ENCODE data around the gene DNASE1L1.

DNA sequence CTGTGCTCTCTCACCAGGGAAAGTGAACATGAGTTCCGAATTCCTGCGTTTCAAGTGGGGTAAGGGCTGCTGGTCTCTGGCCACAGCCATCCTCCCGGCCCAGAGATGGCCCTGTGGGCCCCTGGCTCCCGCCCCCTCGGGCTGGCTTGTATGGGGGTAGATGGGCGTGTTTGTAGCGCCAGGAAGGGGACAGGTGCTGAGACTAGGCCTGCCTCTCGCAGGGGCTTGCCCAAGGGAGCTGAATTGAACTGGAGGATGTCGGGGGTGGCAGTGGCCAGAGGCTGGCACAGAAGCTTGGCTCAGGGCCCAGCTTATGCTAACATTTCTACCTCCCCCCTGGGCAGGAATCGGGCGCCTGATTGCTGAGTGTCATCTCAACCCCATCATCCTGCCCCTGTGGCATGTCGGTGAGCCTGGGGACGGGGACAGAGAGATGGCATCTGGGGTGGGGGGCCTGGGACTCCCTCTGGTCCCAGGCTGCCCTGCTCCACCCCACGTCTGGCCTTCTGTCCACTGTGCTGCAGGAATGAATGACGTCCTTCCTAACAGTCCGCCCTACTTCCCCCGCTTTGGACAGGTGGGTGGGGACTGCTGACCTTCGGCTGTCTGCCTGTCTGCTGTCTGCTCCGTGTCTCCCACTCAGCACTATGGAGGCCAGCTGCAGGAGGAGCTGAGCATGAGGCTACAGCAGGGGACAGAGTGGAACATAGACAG, 10.8 kb upstream of the DNASE1L1 start:
- TF ChIP-seq, protein P1, sequence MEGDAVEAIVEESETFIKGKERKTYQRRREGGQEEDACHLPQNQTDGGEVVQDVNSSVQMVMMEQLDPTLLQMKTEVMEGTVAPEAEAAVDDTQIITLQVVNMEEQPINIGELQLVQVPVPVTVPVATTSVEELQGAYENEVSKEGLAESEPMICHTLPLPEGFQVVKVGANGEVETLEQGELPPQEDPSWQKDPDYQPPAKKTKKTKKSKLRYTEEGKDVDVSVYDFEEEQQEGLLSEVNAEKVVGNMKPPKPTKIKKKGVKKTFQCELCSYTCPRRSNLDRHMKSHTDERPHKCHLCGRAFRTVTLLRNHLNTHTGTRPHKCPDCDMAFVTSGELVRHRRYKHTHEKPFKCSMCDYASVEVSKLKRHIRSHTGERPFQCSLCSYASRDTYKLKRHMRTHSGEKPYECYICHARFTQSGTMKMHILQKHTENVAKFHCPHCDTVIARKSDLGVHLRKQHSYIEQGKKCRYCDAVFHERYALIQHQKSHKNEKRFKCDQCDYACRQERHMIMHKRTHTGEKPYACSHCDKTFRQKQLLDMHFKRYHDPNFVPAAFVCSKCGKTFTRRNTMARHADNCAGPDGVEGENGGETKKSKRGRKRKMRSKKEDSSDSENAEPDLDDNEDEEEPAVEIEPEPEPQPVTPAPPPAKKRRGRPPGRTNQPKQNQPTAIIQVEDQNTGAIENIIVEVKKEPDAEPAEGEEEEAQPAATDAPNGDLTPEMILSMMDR (IDR thresholded peaks at IDR 0.05) = no peak
- TF ChIP-seq POLR2A (IDR thresholded peaks at IDR 0.05) = peak in 1 of 2 donors; percentile 35
